ENCODE results near the gene CEL. TPM values are rescaled to one million over a fixed set of nuclear protein-coding genes. Genes with fewer than 3 reads are reported as not detected.

CEL gene
- total RNA-seq, 1 experiment from 2014 or later: 3.6 TPM

DNA sequence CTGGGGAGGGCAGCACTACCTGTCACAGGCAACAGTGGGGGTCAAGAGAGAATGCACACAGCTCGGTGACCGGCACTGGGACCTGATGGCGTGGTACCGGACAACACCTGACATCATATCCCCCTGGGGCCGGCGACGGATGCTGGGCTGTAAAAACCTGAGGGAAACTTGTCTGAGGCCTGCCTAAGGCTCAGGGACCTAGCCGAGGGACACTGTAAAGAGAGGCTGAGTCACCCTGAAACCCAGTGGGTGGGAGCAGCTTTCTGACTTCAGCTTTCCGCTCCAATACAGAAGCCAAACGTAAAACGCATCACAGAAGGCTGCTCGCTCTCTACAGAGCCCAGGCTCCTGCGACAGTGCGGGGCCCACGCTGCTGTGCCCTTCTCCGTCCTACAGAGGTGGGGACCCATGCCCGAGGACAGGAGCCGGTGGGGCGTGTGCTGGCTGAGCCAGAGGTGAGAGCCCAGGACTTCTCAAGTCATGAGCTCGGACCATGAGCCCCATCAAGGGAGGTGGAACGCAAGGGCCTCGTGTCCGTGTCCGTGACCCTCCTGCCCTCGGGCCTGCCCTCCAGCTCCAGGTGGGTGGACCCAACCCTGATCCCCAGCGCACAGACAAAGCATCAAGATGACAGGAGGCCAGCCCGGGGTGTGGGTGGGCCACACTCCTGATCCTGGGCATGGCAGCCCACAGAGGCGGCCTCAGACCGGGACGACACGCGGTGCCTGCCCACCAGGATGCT, 54.0 kb downstream of the CEL start:
- H3K27ac ChIP-seq (ENCODE audit: insufficient read length, low read depth, low read length): no peak overlapping the region
- H2BK120ac ChIP-seq (ENCODE audit: low read depth, low read length, poor library complexity, severe bottlenecking): no peak overlapping the region
- no peak overlapping the region; a peak in 1 of 7 replicates for H3K27ac Mint-ChIP-seq

More for the DNA sequence above, 54.0 kb downstream of the CEL start:
- no CpG with 5 or more reads among the region's 32 CpGs for WGBS (ENCODE audit: extremely low coverage, insufficient read length, low lambda C conversion rate)
- peaks cover 3% of the 10 kb centered on the region; the same call in 1 of the 2 replicates for H3K4me1 ChIP-seq (ENCODE audit: insufficient read depth, low read length)
- Mint-ChIP-seq H3K36me3 (ENCODE audit: insufficient read depth in 1 of 3, low read depth in 3 of 3) (no peaks in the 10 kb centered on the region; a peak in 1 of 7 replicates), H3K27me3 (ENCODE audit: low read depth) (peaks cover 29% of the 10 kb centered on the region), H3K4me3 (no peak overlapping the region), H3K4me1 (peaks cover 11 to 27% of the 10 kb centered on the region in 2 experiments), H3K9me3 (no peaks in the 10 kb centered on the region)
- H3T11ph ChIP-seq (ENCODE audit: low read length): no peak overlapping the region
- DNase-seq: no peak
- H3K27me3 ChIP-seq (ENCODE audit: insufficient read depth, low read length): peaks cover 8% of the 10 kb centered on the region; the same call in 1 of the 2 replicates
- no peak overlapping the region; the same call in 1 of the 2 replicates for H3K14ac ChIP-seq (ENCODE audit: insufficient read depth, low read length)
- H3K18ac ChIP-seq (ENCODE audit: insufficient read length, low read depth, low read length): no peak overlapping the region
- no peak overlapping the region for H3K4ac ChIP-seq (ENCODE audit: low read depth, low read length)
- no peak overlapping the region for H4K5ac ChIP-seq (ENCODE audit: insufficient read length, low read depth, low read length)
- H2BK15ac ChIP-seq (ENCODE audit: low read depth, low read length): no peak overlapping the region
- H3K56ac ChIP-seq (ENCODE audit: insufficient read length, low read depth, low read length): no peak overlapping the region
- no peak overlapping the region for H2AFZ ChIP-seq (ENCODE audit: low read length)
- no peak overlapping the region for H2BK20ac ChIP-seq (ENCODE audit: low read depth, low read length, poor library complexity, severe bottlenecking)
- no peak overlapping the region for H3K9ac ChIP-seq (ENCODE audit: extremely low read depth, insufficient read length, low read length)
- H2AK5ac ChIP-seq (ENCODE audit: insufficient read length, low read length): no peak overlapping the region
- no peak overlapping the region for H2BK12ac ChIP-seq (ENCODE audit: insufficient read length, low read depth, low read length)
- H3K9me3 ChIP-seq (ENCODE audit: control insufficient read depth, low read depth, low read length): no peaks in the 10 kb centered on the region
- H2BK5ac ChIP-seq (ENCODE audit: insufficient read length, low read length): no peak overlapping the region
- no peak overlapping the region for H3K4me2 ChIP-seq (ENCODE audit: insufficient read depth, insufficient read length, low read length)
- no peaks in the 10 kb centered on the region for H3K79me2 ChIP-seq (ENCODE audit: insufficient read depth, low read length)
- no peaks in the 10 kb centered on the region for H3K79me1 ChIP-seq (ENCODE audit: insufficient read depth, low read depth, low read length, poor library complexity, severe bottlenecking)
- TF ChIP-seq, protein P1, sequence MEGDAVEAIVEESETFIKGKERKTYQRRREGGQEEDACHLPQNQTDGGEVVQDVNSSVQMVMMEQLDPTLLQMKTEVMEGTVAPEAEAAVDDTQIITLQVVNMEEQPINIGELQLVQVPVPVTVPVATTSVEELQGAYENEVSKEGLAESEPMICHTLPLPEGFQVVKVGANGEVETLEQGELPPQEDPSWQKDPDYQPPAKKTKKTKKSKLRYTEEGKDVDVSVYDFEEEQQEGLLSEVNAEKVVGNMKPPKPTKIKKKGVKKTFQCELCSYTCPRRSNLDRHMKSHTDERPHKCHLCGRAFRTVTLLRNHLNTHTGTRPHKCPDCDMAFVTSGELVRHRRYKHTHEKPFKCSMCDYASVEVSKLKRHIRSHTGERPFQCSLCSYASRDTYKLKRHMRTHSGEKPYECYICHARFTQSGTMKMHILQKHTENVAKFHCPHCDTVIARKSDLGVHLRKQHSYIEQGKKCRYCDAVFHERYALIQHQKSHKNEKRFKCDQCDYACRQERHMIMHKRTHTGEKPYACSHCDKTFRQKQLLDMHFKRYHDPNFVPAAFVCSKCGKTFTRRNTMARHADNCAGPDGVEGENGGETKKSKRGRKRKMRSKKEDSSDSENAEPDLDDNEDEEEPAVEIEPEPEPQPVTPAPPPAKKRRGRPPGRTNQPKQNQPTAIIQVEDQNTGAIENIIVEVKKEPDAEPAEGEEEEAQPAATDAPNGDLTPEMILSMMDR (conservative IDR thresholded peaks at IDR 0.05): no peak
- peaks cover 8% of the 10 kb centered on the region for H4K20me1 ChIP-seq (ENCODE audit: control insufficient read depth, insufficient read depth, insufficient read length)
- H4K91ac ChIP-seq (ENCODE audit: insufficient read length, low read depth, low read length): no peak overlapping the region
- peaks cover 5% of the 10 kb centered on the region for H3K23me2 ChIP-seq (ENCODE audit: insufficient read length, low read depth, low read length, poor library complexity, severe bottlenecking)
- no peak overlapping the region for H4K8ac ChIP-seq (replicated peaks; ENCODE audit: insufficient read length, low read depth, low read length)
- H3K23ac ChIP-seq (ENCODE audit: insufficient read length, low read depth, low read length): no peak overlapping the region
